OCI-LY1 (cell line): Measurements from ENCODE around the gene CDC27.

Experiments
- CTCF ChIP-seq: fragments of 200-600 bp; sonication (generic), shearing (Covaris generic); IDR thresholded peaks from 2 replicates; pipeline ENCODE4 v1.5.1; 2017; ENCODE audit warnings: mild to moderate bottlenecking, antibody characterized with exemption, low read length, moderate library complexity, mixed read lengths
- EZH2 ChIP-seq: fragments of 200-600 bp; sonication (generic), shearing (Covaris generic); IDR thresholded peaks from 2 replicates; pipeline ENCODE4 v1.8.0; 2017; ENCODE audit warnings: borderline replicate concordance, mixed run types, mild to moderate bottlenecking, antibody characterized with exemption, low read length, moderate library complexity, mixed read lengths

DNA sequence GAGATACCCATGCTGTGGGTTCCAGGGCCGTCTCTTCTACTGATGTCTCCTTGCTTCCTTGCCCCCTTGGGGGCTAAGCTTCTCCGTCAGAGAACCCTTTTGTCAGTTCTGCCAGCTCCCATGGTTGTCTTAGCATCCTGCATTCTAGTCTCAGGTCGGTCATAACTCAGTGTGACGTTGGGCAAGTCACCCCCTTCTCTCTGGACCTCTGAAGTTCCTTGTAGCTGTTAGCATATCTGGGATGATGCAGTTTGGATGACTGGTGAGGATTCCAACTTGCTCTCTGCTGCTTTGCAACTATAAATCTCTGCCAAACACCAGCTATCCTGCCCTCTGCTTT lies 11.2 kb upstream of the CDC27 start:
- TF ChIP-seq CTCF (no peak), EZH2 (no peak)
